HG03342 (cell line): Measurements from ENCODE around the gene POU2F3.

ENCODE experiments used
- ATAC-seq: cut with Tn5 transposase; IDR thresholded peaks from one replicate; pipeline ENCODE4 v1.9.1; 2021; ENCODE audit warnings: mild to moderate bottlenecking, moderate library complexity; ENCODE audit not compliant: unreplicated experiment

Gene POU2F3

DNA sequence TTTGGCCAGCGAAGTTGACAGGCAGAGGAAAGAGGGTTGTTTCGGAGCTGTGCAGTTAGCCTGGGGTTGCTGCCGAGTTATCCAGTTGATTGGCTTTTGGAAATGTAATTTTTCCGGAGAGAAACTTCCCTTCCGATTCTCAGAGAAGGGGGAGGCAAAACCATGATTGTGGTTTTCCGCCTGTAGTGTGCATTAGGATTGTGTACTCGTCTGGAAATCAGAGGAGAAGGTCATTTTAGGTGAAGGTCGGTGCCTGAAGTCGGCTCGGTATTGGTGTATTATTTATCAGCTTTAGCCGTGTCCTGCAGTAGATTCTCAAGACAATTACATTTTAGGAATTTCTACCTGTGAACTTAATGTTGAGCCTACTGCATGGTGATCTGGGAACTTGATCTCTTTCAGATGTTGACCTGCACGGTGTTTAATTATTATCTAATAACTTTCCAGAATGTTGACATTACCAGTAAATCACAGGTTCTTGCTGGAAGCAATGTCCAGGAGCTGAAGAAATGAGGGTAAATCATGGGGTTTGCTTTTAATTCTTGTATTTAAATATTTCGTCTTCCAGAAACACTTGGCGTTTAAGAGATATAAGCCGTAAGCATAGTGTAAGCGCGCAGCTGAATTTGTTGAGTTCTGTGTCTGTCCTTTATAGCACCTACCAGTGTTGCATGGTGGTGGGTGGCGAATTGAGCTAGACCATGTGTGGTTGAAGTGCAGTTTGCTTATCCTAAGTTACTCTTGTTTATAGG lies 97.6 kb downstream of the POU2F3 start:
- no peak for ATAC-seq

DNA sequence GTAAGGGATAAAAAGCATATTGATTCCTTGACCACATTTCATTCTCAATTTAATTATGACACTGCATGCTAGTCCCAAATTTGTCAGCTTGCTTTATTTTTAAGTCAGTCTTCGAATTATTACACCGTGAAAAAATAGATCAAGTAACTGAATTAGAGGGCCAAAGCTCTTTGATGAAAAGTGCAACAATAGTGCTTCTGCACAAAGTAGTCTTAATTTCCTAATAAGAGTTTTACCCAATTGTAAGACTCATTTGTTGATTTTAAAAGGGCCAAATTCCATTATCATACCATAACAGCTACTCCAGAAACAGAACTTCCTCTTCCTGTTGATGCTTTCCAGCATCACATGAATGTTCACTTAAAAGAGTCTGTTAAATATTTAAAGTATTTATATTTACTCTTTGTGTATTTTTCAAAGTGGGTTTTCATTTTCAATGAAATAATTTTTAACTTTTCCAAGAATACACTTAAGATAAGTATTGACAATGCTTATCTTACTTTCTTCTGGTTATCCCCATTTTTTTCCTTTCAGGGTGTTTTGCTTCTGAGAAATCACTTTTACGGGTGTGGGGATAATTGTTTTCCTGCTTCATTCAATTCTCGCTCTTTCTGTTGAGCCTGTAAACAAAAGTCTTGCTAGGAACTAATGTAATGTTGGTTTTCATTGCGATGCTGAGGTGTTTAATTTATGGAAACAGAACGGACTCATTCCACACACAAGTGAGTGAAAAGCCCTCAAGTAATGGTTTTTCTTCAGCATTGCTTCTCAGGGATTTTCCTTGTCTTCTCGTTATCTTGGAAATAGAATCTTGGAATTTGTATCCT lies 98.4 kb downstream of the POU2F3 start:
- ATAC-seq = no peak

DNA sequence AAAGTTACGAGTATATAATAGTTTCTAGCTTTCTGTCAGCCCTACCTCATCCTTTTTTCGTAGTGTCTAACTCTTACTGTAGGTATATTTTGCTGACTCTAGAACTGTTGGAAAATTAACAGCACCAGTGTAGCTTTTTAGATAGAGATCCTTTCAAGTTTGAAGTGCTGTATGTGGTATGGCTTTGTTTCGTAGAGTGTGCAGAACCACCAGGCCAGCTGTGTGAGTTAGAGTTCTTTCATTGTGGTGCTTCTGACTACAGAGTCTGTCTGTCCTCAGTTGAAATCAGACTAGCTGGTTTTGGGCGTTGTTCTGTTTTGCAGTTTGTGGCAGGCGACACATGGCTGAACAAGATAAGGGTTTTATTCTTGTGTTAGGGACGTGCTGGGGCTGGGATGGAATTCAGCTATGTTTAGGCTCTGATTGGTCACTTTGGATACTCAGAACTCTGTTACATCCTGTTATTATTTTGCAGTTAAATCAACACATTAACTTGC lies 99.5 kb downstream of the POU2F3 start:
- ATAC-seq = no peak

DNA sequence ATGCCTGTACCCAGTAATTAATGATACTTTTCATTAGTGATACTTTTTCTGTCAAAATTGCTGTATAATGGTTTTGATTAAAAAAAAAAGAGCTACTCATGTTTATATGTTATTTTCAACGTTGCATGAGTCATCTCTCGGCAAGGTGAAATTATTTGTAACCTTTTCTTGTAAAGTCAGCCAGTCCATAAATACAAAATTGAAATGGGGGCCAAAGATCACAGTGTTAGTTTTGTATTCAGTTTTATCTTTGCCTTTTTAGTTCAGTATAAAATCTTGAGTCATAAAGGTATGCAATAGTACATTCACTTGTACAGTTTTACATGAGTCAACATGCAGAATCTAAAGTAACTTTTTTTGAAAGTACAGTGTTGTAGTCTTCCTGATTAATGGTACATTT lies 100.6 kb downstream of the POU2F3 start:
- ATAC-seq = no peak

DNA sequence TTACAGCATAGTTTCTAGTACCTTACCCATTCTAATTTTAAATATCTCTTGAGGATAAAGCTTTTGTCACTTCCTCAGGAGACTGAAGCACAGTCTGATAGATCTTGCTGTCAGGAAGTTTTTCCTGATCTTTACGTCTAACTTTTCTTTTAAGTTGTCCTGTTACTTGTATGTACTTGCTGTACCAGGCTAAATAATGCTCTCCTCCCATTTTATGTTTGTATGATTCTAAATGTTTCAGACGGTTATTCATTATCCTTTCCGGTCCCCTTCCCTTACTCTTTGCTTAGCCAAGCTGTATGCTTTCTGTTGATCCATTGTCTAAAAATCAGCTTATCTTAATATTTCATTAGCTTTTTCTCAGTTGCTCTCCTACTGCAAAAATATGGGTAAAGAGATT lies 102.3 kb downstream of the POU2F3 start:
- ATAC-seq = no peak

DNA sequence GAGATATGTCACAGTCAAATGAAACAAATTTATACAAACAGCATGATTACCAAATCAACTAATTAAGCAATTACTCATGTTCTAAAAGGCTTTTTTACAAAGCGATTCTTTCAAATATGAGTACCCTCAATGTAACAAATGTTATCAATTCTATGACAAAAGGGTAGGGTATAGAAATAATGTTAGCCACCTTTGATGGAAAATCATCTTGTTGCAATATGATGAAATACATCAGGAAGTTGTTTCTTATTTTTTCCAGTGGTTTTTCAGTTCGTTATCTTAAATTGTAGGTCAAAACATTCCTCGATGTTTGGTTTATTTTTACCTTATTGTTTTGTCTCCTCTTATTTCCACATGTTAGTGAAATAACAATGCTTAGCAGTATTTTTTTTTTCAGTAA lies 102.7 kb downstream of the POU2F3 start:
- no peak for ATAC-seq

DNA sequence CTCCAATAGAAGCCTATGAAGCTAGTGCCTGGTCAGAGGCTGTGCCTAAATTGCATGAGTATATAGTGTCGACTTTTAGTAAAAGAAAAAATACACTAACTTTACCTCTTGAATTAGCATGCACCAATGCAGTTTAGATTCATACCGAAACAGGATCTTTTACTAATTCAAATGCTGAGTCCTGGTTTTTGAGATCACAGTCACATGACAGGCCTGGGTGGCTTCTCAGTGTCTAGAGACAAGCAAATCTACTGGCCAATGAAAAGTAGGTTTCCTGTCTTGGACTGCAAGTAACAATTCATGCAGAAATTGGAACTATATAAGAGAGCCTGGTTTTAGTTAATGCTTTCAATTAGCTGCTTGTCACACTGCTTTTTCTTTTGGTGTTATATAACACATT lies 103.5 kb downstream of the POU2F3 start:
- ATAC-seq = peak; percentile 56

DNA sequence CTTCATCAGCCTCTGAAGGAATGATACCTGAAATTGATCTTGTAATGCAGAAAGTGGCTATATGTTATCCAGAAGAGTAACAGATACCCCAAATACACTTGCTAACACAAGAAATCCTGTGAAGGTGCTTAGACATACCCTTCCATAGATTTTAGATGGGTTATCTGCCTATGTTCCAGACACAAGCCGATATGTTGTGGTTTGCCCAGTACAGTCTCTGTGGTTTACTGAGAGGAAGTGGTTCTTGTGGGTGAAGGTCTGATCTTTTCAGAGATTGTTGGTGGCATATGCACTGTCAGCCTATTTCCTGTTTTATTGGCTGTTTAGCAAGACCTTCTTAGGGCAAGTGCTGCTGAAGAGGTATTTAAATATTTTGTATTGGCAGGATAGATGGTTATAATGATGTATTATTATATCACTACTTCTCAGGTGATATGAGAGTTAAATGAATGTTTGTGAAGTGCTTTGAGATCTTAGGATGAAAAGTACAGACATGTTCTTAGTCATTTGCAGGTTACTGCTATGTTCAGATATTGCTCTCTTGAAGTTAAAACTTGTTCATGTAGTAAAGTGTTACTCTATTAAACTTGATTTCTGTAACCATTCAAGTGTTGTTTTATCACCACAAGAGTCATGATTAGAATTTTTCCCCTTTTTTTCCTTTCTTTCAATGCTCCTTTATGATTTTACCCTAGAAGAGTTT lies 104.5 kb downstream of the POU2F3 start:
- ATAC-seq = peak; percentile 69

DNA sequence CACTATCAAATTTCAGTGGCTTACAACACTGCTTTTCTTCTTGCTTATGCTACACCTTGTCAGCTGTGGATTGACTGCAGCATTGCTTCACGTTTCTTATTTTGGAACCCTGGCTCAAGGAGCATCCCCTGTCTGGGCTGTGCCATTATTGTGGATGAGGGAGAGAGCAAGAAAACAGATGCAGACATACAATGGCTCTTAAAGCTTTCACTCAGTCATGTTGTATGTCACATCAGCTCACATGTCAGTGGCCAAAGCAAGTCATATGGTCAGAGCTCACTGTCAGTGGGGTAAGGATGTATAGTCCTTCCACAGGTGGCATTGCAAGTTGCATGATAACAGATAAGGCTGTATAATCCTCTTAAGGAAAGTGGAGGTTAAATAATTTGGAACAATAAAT lies 106.3 kb downstream of the POU2F3 start:
- ATAC-seq = no peak

DNA sequence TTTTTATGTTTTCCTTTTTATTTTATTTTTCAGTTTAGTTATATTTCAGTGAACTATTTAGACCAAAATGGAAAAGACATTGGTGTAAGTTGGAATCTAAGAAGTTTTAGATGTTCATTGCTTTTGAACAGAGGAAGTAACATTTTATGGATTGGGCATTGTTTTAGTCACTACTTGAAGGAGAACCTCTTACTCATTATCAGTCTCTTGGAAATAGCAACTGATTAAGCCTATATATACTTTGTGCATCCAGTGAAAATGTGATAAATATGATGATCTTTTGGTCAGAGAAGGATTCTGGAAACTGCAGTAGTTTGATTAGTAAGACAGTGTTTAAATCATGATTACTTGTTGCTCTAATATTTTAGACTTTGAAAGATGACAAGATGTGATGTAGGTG lies 110.7 kb downstream of the POU2F3 start:
- ATAC-seq = no peak

DNA sequence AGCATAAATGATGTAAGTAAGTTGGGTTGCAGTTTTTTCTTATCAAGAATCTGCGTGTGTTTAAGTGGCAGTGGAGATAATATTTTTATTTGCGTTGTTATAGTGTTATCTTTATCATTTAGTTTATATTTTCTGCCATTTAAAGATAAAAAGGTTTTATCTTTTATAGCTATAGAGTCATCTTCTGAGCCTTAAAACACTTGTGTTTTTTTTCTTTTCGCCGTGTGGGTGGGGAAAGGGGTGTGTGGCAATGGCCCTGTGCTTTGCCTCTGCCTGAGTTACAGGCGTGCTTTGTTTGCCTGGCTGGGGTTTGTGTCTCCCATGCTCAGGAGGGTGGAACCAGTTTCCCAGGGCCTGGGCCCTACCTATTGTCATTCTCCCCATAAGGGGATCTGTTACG lies 112.5 kb downstream of the POU2F3 start:
- no peak for ATAC-seq

DNA sequence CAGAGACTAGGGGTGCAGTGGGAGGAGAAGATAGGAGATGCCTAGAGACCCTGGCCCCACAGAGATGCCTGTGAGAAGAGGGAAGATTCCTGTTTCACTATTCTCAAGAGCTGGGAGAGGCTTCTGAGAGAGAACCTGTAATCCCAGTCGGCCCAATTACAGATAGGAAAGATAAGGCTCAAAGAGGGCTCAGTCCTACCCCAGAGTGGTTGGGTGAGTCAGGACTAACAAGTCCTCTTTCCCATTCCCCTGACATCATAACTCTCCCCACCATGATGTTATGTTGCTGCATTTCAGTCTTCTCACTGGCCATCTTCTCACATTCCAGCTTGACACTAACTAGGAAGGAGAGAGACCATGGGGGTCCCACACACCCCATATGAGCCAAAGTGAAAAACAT lies 114.1 kb downstream of the POU2F3 start:
- ATAC-seq = no peak

DNA sequence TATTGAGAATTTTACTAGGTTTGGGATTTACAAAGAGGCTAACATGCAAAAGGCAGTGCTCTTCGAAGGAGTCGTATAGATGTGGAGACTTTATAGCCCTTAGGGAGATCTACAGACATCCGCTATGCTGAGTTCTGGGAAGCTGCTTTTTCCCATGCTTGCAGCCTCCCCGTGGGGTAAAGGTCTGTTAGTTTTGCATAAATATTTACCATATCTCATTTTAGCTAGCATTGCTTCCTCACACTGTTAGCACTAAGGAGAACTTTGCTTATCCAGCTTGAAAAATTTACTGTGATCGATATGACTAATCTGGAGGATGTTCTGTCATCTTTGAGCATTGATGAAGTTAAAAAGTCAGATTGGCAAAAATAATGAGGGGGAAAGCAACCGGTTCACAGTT lies 114.8 kb downstream of the POU2F3 start:
- no peak for ATAC-seq

DNA sequence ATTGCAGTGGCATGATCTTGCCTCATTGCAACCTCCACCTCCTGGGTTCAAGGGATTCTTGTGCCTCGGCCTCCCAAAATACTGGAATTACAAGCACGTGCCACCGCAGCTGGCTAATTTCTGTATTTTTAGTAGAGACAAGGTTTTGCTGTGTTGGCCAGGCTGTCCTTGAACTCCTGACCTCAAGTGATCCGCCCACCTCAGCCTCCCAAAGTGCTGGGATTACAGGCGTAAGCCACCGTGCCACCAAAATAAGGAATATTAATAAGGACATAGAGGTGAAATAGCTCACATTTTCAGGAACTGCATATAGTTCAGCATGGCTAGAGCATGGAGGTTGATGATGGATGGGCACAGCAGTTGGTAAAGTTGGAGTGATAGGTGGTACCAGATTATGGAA lies 117.7 kb downstream of the POU2F3 start:
- no peak for ATAC-seq

DNA sequence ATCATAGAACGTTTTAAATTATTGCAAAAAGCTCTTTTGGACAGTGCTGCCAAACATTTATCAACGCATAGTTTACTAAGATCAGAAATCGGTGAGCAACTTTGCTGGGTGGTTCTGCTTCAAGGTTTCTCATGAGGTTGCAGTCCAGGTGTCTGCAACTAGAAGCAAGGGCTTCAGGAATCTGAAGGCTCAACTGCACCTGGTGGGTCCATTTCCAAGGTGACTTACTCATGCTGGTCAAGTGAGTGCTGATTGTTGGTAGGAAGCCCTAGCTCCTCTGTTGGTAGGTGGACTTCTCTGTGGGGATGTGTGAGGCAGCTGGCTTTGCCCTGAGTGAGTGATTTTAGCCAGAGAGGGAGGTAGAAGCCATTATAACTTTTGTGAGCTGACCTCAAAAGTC lies 118.8 kb downstream of the POU2F3 start:
- no peak for ATAC-seq

DNA sequence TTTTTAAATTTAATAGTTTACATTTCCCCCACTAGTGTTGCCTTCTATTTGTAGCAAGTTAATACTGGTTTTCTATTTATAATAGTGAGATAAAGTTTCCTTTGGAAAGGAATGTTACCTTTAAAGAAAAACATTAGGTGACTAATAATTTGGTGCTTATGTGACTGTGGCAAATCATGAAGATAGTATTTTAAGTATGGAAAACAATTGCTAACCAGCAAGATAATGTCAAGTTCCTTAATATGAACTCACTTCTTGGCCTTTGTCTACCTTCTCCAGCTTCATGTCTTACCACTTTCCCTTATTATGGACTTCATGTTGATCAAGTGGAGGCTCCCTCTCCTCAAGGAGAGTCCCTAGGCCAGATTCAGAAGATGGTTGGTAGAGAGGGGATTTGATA lies 123.5 kb downstream of the POU2F3 start:
- no peak for ATAC-seq

DNA sequence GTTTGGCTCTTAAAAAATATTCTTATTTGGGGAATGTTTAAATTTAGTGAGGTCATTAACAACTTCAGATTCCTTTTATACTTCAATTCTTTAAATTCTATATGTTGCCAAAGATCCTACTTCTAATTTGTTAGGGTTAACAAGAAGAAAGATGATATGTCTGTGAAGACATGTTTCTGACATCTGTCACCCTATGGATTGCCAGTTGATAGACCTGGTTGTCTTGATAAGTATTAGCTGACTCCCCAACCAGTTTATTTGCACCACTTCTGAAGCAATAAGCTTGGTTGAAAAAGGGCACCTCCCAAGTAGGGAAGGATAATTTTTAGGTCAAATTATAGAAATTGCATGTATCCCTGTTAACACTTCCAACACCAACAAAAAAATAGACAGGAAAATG lies 125.6 kb downstream of the POU2F3 start:
- ATAC-seq = no peak
